ENCODE data around the gene PROM1. TPM values are rescaled to one million over a fixed set of nuclear protein-coding genes. Genes with fewer than 3 reads are reported as not detected.

The PROM1 gene
- total RNA-seq, 1 donor: 264 TPM

DNA sequence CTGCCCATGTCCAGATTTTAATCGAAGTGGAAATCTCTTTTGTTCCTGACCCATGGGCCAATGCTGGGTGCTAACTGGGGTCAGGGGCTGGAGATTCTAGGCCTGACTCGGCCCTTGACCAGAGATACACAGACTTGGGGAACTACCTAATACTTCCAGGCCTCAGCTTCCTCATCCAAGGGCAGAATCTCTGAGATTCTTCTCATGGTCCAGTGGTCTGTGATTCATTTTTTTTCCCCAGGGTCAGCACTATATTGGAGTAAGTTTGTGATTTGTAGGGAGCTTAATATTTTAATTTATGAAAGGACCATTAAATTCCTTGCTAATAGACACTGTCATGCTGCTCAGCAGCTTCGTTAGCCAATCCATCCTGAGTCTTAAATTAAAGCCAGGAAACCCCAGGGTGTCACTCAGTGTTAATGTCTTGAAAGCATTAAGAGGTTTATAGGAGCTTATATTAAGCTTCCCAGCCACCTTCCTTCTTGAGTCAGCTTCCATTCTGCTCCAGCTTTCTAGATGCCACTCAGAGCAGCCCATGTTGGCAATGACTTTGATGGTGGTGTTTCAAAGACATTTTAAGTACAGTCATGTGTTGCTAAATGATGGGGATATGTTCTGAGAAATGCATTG, 27.0 kb upstream of the PROM1 start:
- DNase-seq (ENCODE audit: low read depth in 2 of 3, low spot score in 2 of 3): no peak

DNA sequence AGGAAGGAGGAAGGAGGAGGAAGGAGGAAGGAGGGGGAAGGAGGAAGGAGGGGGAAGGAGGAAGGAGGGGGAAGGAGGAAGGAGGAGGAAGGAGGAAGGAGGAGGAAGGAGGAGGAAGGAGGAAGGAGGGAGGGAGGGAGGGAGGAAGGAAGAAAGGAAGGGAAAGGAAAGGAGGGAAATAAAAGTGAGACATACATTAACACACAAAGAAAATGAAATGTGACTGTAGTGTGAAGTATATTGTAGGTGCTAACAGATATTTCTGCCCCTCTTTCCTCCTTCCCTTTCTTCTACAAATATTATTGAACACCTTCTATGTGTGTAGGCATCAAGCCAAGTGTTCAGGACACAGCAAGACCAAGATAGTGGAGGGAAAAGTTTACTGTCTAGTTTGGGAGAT, 26.4 kb upstream of the PROM1 start:
- no peak for DNase-seq (ENCODE audit: low read depth in 2 of 3, low spot score in 2 of 3)

DNA sequence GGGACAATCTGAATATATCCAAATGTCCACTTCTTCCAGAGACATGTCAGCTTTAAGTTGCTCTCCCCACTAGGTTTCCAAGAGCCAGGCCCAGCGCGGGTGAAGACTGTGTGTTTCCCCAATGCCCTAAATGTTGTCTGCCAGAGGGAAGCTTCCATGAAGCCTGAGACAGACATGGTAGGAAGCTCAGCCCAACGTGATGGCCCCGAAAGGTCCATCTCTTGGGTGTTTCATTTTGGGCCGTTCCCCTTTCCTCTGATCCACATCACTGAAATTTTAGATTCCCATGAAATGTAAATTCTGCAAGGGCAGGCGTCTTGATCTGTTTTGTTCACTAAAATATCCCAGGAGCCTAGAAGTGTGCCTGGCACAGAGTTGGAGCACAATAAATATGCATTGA, 25.4 kb upstream of the PROM1 start:
- no peak for DNase-seq (ENCODE audit: low read depth in 2 of 3, low spot score in 2 of 3)

DNA sequence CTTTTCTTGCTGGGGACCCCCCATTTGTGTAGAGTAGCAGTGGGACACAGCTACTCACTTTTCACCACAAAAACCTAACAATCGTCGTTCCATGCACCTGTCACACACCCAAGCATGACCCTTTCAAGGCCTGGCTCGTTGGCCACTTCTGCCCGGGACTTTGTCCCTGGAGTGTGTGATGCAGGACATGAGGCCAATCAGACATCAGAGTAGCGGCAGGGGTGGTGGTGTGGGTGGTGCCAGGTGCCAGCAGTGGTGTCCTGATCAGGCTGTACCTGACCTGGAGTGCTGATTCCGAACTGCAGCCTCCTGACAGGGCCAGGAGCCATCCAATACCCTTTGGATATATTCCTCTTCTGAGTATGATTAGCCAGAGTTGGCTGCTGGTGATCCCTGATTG, 23.1 kb upstream of the PROM1 start:
- no peak for DNase-seq (ENCODE audit: low read depth in 2 of 3, low spot score in 2 of 3)

DNA sequence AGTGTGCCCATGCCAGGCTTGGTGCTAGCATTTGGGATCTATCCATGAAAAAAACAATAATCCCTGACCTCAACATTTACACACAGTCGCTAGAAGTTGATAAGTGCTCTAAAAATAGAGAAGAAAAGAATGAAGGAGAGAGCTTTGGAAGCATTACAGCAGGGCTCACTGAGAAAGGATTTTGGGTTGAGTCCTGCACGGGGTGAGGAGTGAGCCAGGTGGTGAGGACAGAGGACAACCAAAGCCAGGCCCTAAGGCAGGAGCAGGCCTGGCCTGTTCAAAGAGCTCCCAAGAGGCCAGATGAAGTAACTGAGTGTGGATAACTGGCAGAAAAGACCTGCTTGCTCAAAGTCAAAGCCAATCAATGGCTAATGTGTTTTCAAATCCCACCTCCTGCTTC, 20.7 kb upstream of the PROM1 start:
- DNase-seq (ENCODE audit: low read depth in 2 of 3, low spot score in 2 of 3): no peak

DNA sequence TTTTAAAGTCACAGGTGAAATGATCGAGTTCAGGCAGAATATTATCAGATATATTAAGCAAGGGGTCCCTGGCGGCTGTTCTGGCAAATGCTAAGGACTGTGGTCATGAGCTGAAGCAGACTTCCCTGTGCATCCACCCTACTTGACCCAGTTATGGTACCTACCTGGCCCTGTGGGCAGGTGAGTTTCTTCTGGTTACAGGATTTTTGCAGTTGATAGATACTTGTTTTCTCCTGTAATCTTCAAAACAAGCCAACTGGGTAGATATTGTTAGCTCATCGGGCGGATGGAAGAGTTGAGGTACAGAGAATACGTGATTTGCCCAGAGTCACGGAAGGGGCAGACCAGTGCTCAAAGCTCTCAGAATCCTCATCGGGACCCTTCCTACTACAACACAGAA, 18.5 kb upstream of the PROM1 start:
- no peak for DNase-seq (ENCODE audit: low read depth in 2 of 3, low spot score in 2 of 3)

DNA sequence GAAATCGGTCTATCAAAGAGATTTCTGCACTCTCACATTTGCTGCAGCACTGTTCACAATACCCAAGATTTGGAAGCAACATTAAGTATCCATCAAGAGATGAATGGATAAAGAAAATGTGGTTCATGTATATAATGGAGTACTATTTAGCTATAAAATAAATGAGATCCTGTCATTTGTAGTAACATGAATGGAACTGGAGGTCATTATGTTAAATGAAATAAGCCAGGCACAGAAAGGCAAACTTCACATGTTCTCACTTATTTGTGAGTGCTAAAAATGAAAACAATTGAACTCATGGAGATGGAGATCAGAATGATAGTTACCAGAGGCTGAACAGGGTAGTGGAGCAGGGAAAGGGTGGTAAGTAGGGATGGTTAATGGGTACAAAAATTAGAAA, 17.0 kb upstream of the PROM1 start:
- DNase-seq (ENCODE audit: low read depth in 2 of 3, low spot score in 2 of 3): no peak

DNA sequence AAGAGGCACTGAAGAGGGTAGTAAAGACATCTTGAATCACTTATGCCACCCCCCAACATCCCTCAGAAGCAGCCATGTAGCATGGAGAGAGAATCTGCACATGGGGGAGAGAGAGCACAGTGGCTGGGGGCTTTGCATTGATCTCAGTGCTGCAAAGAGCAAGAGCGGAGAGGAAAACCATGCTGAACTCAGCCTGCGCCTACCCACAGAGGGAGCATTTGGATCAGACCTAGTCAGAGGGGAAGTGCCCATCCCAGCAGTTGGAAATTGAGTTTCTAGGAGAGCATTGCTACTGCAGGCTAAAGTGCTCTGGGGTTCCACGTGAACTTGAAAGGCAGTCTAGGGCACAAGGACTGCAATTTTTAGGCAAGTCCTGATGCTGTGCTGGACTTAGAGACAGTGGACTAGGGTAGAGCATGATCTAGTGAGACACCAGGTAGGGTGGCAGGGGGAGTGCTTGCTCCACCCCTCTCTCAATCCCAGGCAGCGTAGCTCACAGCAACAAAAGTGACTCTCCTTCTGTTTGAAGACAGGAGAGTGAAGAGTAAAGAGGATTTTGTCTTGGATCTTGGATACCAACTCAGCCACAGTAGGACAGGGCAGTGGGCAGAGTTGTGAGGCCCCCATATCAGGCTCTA, 9.0 kb upstream of the PROM1 start:
- DNase-seq (ENCODE audit: low read depth in 2 of 3, low spot score in 2 of 3): no peak

DNA sequence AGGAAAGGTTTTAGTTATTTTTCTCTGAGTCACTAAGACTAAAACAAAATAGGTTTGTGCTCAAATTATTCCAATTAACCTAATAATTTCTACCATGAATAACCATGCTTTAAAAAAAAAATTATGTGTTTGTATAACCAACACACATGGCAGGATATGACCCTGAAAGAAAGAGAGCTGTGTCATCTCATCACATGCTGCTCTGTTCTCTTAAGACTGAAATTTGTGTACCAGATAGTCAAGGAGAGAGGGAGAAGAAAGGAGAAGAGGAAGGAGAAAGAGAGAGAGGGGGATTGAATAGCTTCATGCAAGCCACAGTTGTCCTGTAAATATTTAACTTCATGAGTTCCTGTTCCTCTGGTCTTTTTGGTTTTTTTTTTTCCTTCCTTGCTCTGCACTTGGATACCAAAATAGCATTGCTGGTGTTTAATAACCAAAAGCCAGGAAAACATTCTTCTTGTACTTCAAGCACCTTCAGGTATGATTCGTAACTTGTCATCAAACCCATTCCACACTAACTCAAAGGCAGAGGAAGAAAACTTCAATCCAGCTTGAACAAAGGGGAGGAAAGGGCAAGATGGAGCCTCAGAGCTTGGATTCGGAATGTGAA, 6.4 kb upstream of the PROM1 start:
- peak in 2 of 3 donors; percentile 26 to 53 for DNase-seq (ENCODE audit: low read depth in 2 of 3, low spot score in 2 of 3)

DNA sequence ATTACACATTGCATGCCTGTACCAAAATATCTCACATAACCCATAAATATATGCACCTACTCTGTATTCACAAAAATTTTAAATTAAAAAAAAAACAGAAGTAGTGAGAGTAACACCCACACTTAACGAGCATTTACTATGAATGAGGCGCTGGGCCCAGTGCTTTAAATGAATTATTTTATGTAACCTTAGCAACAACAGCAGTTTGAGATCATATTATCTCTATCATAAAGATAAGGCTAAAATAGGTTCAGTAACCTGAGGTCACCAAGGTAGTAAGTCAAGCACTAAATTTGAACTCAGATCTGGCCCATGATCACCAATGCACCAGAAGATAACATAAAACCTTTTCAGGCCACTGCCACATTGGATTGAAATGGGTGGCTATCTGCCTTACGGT, 5.3 kb upstream of the PROM1 start:
- no peak for DNase-seq (ENCODE audit: low read depth in 2 of 3, low spot score in 2 of 3)

DNA sequence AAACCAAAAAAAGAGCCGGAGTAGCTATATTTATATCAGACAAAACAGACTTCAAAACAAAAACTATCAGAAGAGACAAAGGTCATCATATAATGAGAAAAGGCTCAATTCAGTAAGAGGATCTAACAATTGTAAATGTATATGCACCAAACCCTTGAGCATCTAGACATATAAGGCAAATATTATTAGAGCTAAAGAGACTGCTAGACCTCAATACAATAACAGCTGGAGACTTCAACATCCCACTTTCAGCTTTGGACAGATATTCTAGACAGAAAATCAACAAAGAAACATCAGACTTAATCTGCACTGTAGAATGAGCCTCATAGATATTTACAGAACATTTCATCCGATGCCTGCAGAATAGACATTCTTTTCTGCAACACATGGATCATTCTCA, 4.8 kb upstream of the PROM1 start:
- no peak for DNase-seq (ENCODE audit: low read depth in 2 of 3, low spot score in 2 of 3)

DNA sequence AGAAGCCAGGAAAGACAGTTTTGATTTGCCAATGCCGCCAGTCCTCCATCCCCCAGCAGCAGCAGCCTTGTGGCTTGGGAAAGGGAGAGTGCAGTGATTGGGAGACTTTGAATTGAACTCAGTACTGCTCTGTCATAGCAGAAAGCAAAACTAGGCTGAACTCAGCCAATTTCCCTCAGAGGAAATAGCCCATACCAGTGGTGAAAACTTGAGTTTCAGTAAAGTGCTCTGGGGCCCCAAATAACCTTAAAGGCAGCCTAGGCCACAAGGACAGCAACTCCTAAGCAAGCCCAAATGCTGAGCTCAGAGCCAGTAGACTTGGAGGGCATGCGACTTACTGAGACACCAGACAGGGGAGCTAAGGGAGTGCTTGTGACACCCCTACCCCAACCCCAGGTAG, 2.0 kb upstream of the PROM1 start:
- no peak for DNase-seq (ENCODE audit: low read depth in 2 of 3, low spot score in 2 of 3)

DNA sequence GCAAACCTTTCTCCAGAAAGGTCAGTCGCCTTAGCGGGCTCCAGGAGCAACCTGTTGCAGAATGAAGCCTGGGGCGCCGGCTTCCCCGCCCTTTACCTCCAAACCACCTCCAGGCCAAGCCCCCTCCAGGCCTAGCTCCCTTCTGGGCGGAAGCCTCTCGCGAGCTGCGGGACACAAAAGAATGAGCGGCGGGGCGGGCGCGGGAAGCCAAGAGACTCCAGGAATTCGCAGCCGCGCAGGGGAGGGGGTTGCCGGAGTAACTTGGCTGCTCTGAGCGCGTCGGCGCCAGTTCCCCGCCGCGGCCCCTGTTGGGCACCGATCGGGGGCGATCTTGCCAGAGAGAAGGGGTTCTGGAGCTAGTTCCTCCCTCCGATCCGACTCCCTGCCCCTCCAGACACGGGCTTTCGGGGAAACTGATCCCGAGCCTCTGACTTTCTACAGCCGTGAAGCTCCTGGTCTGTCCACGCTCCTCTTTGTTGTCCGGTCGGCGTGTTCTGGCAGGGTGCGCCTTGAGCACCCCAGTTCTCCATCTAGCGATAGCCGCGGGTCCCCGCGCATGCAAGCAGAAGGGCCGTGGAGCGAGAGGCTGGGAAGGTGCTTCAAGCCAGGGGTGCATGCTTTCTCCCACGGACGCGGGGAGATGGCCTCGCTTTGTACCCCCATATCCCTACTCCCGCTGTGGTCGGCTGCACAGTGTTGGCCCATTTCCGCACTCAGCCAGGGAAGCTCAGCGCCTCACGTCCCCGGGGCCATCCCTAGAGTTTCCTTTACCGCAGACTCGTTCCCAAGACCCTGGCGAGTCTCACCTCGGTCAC, 1.2 kb downstream of the PROM1 start:
- peak in 2 of 3 donors; percentile 37 to 52 for DNase-seq (ENCODE audit: low read depth in 2 of 3, low spot score in 2 of 3)

DNA sequence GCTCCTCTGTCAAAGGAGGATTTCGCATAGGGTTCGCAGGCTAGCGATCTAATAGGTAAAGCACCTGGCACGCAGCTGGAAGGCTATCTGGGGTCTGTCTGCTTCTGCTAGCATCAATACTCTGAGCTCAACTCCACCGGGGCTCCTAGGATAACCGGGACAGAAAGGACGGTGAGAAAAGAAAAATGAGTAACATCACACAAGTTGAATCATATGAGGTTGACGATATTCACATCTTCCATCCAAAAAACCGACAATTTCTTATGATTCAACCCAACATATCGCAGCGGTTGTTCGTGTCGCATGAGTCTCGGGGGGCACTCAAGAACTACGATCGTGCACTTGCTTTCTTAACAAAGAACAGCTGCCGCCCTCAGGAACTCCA, 1.8 kb downstream of the PROM1 start:
- DNase-seq (ENCODE audit: low read depth in 2 of 3, low spot score in 2 of 3): no peak

DNA sequence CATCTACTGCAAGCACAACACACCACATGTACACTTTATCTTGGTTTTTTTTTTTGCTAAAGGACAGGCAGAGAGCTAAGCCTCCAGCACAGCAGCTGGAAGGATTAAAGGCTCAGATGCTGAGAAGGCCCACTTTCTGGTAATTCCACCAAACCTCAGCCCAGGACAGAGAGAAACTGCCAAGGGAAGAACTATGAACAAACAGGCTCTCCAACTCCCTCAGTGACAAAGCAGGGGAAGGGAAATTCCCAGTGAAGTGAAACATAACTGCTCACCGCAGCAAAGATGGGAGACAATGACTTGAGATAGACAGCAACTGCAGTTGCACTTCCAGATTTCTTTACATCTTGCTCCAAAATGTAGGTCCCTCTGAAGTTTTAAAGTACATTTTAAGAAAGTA, 4.8 kb downstream of the PROM1 start:
- peak in 2 of 3 donors; percentile 68 to 74 for DNase-seq (ENCODE audit: low read depth in 2 of 3, low spot score in 2 of 3)

DNA sequence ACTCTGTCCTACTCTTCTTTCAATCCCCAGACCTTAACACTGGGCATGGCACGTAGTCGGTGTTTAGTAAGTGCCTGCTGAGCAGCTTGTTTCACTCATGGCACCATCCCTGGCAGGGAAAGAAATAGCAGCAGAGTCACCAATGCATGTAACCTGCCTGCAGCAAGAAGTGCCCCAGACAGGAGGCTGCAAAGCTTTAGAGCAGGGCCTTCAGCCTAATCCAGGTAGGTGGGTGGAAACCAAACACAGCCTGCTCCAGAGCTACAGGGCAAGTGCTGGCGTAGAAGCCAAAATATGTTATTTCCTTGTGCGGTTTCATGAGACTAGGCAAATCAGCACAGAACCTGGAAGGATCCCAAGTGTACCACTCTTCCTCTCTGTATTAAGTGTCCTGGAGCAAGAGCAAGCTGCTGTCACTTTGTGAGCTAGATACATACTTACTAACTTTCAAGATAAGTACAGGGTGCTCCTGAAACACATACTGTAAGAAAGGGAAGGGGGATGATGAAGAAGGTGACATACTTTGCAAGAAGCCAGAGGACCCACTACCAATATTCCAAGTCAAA, 5.5 kb downstream of the PROM1 start:
- no peak for DNase-seq (ENCODE audit: low read depth in 2 of 3, low spot score in 2 of 3)

DNA sequence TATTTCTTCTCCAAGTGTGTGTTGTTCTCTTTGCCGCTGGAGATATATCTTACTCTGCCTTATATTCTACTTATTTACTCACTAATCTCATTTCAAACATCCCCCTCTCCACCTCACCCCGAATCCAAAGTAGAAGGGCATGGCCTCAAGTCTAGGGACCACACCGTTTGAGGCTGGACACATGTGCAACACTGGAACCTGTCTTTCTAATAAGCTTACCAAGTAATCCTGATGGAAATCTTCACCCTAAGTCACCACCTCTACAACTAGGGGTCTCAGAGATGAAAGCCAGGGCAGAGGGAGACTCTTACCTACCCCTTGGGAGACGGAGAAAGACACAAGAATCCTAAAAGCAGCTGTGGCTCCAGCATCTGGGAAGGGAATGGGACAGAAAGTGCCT, 6.0 kb downstream of the PROM1 start:
- no peak for DNase-seq (ENCODE audit: low read depth in 2 of 3, low spot score in 2 of 3)

DNA sequence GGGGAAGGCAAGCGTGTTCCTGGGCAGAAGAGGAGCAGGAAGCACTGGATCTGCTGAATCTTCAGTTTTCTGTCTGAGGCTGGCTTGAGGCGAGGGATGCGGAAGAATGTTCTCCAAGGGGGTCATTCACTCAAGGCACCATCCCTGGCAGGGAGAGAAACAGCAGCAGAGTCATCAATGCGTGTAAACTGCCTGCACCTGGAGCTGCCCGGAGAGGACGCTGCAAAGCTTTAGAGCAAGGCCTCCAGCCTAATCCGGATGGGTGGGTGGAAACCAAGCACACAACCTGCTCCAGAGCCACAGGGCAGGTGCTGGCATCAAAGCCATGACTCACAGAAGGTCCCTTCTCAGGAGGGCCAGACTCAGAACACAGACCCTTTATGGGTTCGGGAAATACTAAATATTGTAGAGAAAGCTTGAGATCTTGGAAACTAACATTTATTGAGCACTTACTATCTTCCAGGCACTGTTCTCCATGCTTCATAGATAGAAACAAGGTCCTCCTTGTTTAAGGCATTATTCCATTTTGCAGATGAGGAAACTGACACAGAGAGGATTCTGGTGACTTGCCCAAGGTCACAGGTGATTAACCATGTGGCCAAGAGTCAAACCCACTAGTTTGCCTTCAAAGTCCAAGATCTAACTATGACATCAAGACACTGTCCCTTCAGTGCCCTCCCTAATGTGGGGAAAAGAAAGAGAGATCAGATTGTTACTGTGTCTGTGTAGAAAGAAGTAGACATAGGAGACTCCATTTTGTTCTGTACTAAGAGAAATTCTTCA, 7.7 kb downstream of the PROM1 start:
- no peak for DNase-seq (ENCODE audit: low read depth in 2 of 3, low spot score in 2 of 3)

DNA sequence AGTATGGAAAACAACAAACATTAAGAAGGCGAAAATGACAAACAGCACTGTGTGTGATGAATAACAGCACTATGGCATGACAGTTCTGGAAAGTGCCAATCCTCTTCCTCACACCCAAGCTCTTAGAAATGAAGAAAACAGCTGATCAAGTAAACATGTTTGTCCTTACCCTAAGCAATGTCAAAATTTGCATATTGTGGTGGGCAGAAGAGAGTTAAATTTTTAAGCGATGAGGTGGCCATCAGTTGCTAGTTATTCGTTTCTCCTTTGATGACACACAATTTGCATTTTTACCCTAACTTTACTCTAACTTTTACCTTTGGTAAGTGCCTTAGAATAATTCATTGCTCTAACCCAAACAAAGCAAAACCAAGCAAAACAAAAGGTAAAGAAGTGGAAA, 8.8 kb downstream of the PROM1 start:
- DNase-seq (ENCODE audit: low read depth in 2 of 3, low spot score in 2 of 3): no peak

DNA sequence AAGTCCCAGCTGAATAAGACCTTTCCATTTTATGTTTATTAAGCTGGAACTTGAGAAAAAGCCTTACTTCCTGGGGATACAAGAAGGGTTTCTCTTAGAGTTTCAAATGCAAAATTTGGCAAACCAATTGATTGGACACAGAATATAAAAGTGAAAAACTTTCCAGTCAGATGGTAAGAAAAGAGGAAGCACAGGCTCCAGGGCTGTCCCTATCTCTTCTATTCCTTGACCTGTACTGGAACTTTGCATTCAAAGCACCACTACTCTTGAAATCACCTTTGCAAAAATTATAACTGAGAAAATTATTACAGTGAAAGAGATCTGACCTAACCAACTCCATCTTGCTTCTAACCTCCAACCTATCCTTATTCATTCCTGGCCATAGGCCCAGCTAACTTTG, 11.7 kb downstream of the PROM1 start:
- DNase-seq (ENCODE audit: low read depth in 2 of 3, low spot score in 2 of 3): no peak

DNA sequence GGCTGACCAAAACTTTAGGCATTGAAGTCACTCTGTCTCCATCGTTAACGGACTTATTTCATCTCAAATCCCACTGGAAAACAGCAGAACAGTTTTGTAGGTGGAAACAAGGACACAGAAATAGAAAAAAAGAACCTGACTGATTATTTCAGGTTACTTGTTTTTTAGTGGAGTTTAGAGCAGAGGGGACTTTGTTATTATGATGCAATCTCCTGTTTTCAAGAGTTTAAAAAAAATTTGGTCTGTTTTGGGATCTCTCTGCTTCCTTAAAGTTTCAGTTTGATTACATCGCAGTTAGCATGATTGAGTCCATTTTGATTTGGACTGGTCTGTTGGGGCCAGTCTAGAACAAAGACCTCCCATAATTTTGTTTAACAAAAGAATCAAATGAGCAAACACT, 13.6 kb downstream of the PROM1 start:
- DNase-seq (ENCODE audit: low read depth in 2 of 3, low spot score in 2 of 3): no peak

Measured in hematopoietic multipotent progenitor cell (in vitro differentiated cells).